Activated CD8-positive, alpha-beta T cell treated with anti-CD3 and anti-CD28 coated beads, Interleukin-2, amount 10 ng/mL, durations not matched to agents 7 days and 5 days (primary cell): ENCODE measurements around the gene SF3B6. TPM values are rescaled to one million over a fixed set of nuclear protein-coding genes. Genes with fewer than 3 reads are reported as not detected.

ENCODE experiments used
- ATAC-seq: fragments of 150-1000 bp; cut with Tn5 transposase; one replicate; pipeline ENCODE4 v1.10.0; 2021; ENCODE audit warnings: moderate library complexity
- CTCF ChIA-PET: fragments of 350-600 bp; sonication (Branson Sonifier 250); formaldehyde crosslinking; loops from one replicate; lab custom pipeline; 2021; ENCODE audit warnings: antibody characterized with exemption; lab: Charles Lee
- POLR2A ChIA-PET: fragments of 350-600 bp; sonication (Branson Sonifier 250); formaldehyde crosslinking; loops from one replicate; lab custom pipeline; 2021; ENCODE audit warnings: antibody characterized with exemption; lab: Charles Lee
- DNase-seq: peaks from one replicate; pipeline ENCODE4 v3.0.0-alpha.2; 2020
- H3K27ac Mint-ChIP-seq: one replicate; pipeline ENCODE4 v1.8.0; 2021; ENCODE audit warnings: mild to moderate bottlenecking, mixed read lengths
- H3K27me3 Mint-ChIP-seq: one replicate; pipeline ENCODE4 v1.8.0; 2021; ENCODE audit warnings: low read depth, mixed read lengths
- H3K36me3 Mint-ChIP-seq: one replicate; pipeline ENCODE4 v1.8.0; 2021; ENCODE audit warnings: low read depth, mixed read lengths
- H3K4me1 Mint-ChIP-seq: one replicate; pipeline ENCODE4 v1.8.0; 2021; ENCODE audit warnings: low read depth, mixed read lengths
- H3K4me3 Mint-ChIP-seq: one replicate; pipeline ENCODE4 v1.8.0; 2021; ENCODE audit warnings: mild to moderate bottlenecking, mixed read lengths
- H3K9me3 Mint-ChIP-seq: one replicate; pipeline ENCODE4 v1.8.0; 2022; ENCODE audit warnings: mixed read lengths; ENCODE audit not compliant: insufficient read depth
- total RNA-seq, 2 experiments: library from RNA; stranded (reverse); gene quantifications; one replicate each; pipeline ENCODE4 v1.2.3, GENCODE V29; 2021

SF3B6 gene
- total RNA-seq, 2 experiments from 2014 or later: 94.6 to 96.2 TPM

- Mint-ChIP-seq H3K4me1 (peaks cover 11% of the 10 kb centered on the region), H3K27ac (no peak overlapping the region), H3K9me3 (no peaks in the 10 kb centered on the region), H3K36me3 (peaks cover 2% of the 10 kb centered on the region), H3K4me3 (no peak overlapping the region), H3K27me3 (no peaks in the 10 kb centered on the region)
- CTCF ChIA-PET: no interaction called here
- ATAC-seq: no peak
- POLR2A ChIA-PET: no interaction called here
- no peak for DNase-seq
These were observed 12.8 kb upstream of the SF3B6 start for GRCh38 chr2:24088821-24089359.

- ATAC-seq (no peak), DNase-seq (no peak)
- ChIA-PET CTCF (interaction anchor here (1.5 kb wide), 1 partner anchor 40 kb away, joined by 4 read pairs; the partner anchor contains the start of gene WDCP), POLR2A (no interaction called here)
- peaks cover 4% of the 10 kb centered on the region for H3K36me3 Mint-ChIP-seq
- no peaks in the 10 kb centered on the region for H3K9me3 Mint-ChIP-seq
- H3K4me3 Mint-ChIP-seq: no peak overlapping the region
- H3K4me1 Mint-ChIP-seq: peaks cover 19% of the 10 kb centered on the region
- no peaks in the 10 kb centered on the region for H3K27me3 Mint-ChIP-seq
- H3K27ac Mint-ChIP-seq: no peak overlapping the region
These were observed 10.9 kb upstream of the SF3B6 start for GRCh38 chr2:24087032-24087431.

- POLR2A ChIA-PET: no interaction called here
- no peak for ATAC-seq
- Mint-ChIP-seq H3K27me3 (no peaks in the 10 kb centered on the region), H3K4me1 (peaks cover 19% of the 10 kb centered on the region), H3K27ac (no peak overlapping the region), H3K36me3 (peaks cover 7% of the 10 kb centered on the region), H3K9me3 (no peaks in the 10 kb centered on the region), H3K4me3 (no peak overlapping the region)
- CTCF ChIA-PET: no interaction called here
- DNase-seq: no peak
These were observed 10.1 kb upstream of the SF3B6 start for GRCh38 chr2:24086241-24086640.

GRCh38 chr2:24085200-24085489 lies 9.0 kb upstream of the SF3B6 start:
- H3K27ac Mint-ChIP-seq: no peak overlapping the region
- peaks cover 9% of the 10 kb centered on the region for H3K36me3 Mint-ChIP-seq
- POLR2A ChIA-PET: interaction anchor here (0.6 to 2.0 kb wide), 3 partner anchors 9 to 158 kb away, joined by 3 to 5 read pairs (median 4); partner anchors contain the start of genes ATAD2B and SF3B6
- no peak for ATAC-seq
- H3K27me3 Mint-ChIP-seq: no peaks in the 10 kb centered on the region
- H3K4me1 Mint-ChIP-seq: peaks cover 19% of the 10 kb centered on the region
- no peaks in the 10 kb centered on the region for H3K9me3 Mint-ChIP-seq
- H3K4me3 Mint-ChIP-seq: peak overlapping the region; percentile 88
- no peak for DNase-seq
- CTCF ChIA-PET: interaction anchor here (1.0 to 4.6 kb wide), 25 partner anchors 9 to 742 kb away, joined by 3 to 74 read pairs (median 7); partner anchors contain the start of genes ATAD2B, FAM228B, FKBP1B and PFN4

GRCh38 chr2:24084386-24085199 lies 8.5 kb upstream of the SF3B6 start, which contains the start of gene TP53I3:
Gene TP53I3, minus strand, starts transcription at chr2:24084834. Its CDS starts 508 bp downstream, at chr2:24084326.
- H3K27me3 Mint-ChIP-seq: no peaks in the 10 kb centered on the region
- DNase-seq: peak; percentile 84
- peak within 1 kb of the TSS; percentile 88 for H3K4me3 Mint-ChIP-seq
- H3K36me3 Mint-ChIP-seq: peaks cover 9% of the 10 kb centered on the region
- CTCF ChIA-PET: interaction anchor here (0.6 to 4.6 kb wide), 41 partner anchors 8 to 743 kb away, joined by 3 to 74 read pairs (median 5); partner anchors contain the start of genes ATAD2B, FAM228B, FKBP1B and PFN4
- H3K27ac Mint-ChIP-seq: peak within 1 kb of the TSS; percentile 92
- H3K4me1 Mint-ChIP-seq: peaks cover 19% of the 10 kb centered on the region
- H3K9me3 Mint-ChIP-seq: no peaks in the 10 kb centered on the region
- peak; percentile 97 for ATAC-seq
- POLR2A ChIA-PET: interaction anchor here (1.0 to 2.3 kb wide), 9 partner anchors 8 to 260 kb away, joined by 3 to 22 read pairs (median 5); partner anchors contain the start of genes ATAD2B, SF3B6 and WDCP

GRCh38 chr2:24083567-24084385 lies 7.7 kb upstream of the SF3B6 start:
- peak overlapping the region; percentile 88 for H3K4me3 Mint-ChIP-seq

GRCh38 chr2:24082787-24083566 lies 6.9 kb upstream of the SF3B6 start:
- no peaks in the 10 kb centered on the region for H3K27me3 Mint-ChIP-seq
- peak overlapping the region; percentile 92 for H3K27ac Mint-ChIP-seq
- POLR2A ChIA-PET: interaction anchor here (0.6 to 2.3 kb wide), 8 partner anchors 10 to 258 kb away, joined by 3 to 22 read pairs (median 6); partner anchors contain the start of genes ATAD2B and WDCP
- peaks cover 25% of the 10 kb centered on the region for H3K4me1 Mint-ChIP-seq
- ATAC-seq (no peak), DNase-seq (no peak)
- no peaks in the 10 kb centered on the region for H3K9me3 Mint-ChIP-seq
- H3K36me3 Mint-ChIP-seq: peaks cover 9% of the 10 kb centered on the region
- H3K4me3 Mint-ChIP-seq: peak overlapping the region; percentile 88
- CTCF ChIA-PET: interaction anchor here (0.6 to 4.6 kb wide), 25 partner anchors 9 to 259 kb away, joined by 3 to 74 read pairs (median 6); partner anchors contain the start of genes ATAD2B, FAM228B, FKBP1B and PFN4

More at GRCh38 chr2:24083567-24084385, 7.7 kb upstream of the SF3B6 start:
- DNase-seq (peak; percentile 76), ATAC-seq (peak; percentile 74)
- H3K27me3 Mint-ChIP-seq: no peaks in the 10 kb centered on the region
- POLR2A ChIA-PET: interaction anchor here (0.6 to 2.3 kb wide), 9 partner anchors 10 to 259 kb away, joined by 3 to 22 read pairs (median 5); partner anchors contain the start of genes ATAD2B and WDCP
- peak overlapping the region; percentile 92 for H3K27ac Mint-ChIP-seq
- H3K4me1 Mint-ChIP-seq: peaks cover 19% of the 10 kb centered on the region
- peaks cover 9% of the 10 kb centered on the region for H3K36me3 Mint-ChIP-seq
- CTCF ChIA-PET: interaction anchor here (0.6 to 4.6 kb wide), 39 partner anchors 10 to 744 kb away, joined by 3 to 74 read pairs (median 5); partner anchors contain the start of genes ATAD2B, FAM228B, FKBP1B and PFN4
- no peaks in the 10 kb centered on the region for H3K9me3 Mint-ChIP-seq

GRCh38 chr2:24080701-24081100 lies 4.6 kb upstream of the SF3B6 start:
- no peak overlapping the region for H3K27ac Mint-ChIP-seq
- ChIA-PET CTCF (interaction anchor here (1.2 to 4.6 kb wide), 3 partner anchors 21 to 256 kb away, joined by 3 to 74 read pairs (median 11); partner anchors contain the start of gene ATAD2B), POLR2A (interaction anchor here (0.8 kb wide), 1 partner anchor 66 kb away, joined by 3 read pairs; no protein-coding TSS in a partner anchor)
- peaks cover 32% of the 10 kb centered on the region for H3K4me1 Mint-ChIP-seq
- H3K36me3 Mint-ChIP-seq: peaks cover 9% of the 10 kb centered on the region
- DNase-seq (peak; percentile 17), ATAC-seq (no peak)
- no peaks in the 10 kb centered on the region for H3K27me3 Mint-ChIP-seq
- H3K9me3 Mint-ChIP-seq: no peaks in the 10 kb centered on the region
- no peak overlapping the region for H3K4me3 Mint-ChIP-seq

GRCh38 chr2:24077879-24078278 lies 1.8 kb upstream of the SF3B6 start:
- Mint-ChIP-seq H3K9me3 (no peaks in the 10 kb centered on the region), H3K4me3 (peak overlapping the region; percentile 98), H3K27me3 (no peaks in the 10 kb centered on the region), H3K27ac (peak overlapping the region; percentile 98), H3K36me3 (peaks cover 13% of the 10 kb centered on the region), H3K4me1 (peaks cover 33% of the 10 kb centered on the region)
- ATAC-seq (no peak), DNase-seq (peak; percentile 14)
- ChIA-PET CTCF (interaction anchor here (1.5 to 1.7 kb wide), 2 partner anchors 8 to 253 kb away, joined by 3 to 5 read pairs; no protein-coding TSS in a partner anchor), POLR2A (interaction anchor here (0.9 to 4.0 kb wide), 2 partner anchors 11 to 152 kb away, joined by 4 to 37 read pairs; partner anchors contain the start of gene ATAD2B)

- ATAC-seq: no peak
- peaks cover 37% of the 10 kb centered on the region for H3K4me1 Mint-ChIP-seq
- DNase-seq: no peak
- peak overlapping the region; percentile 98 for H3K27ac Mint-ChIP-seq
- CTCF ChIA-PET: interaction anchor here (1.7 to 2.3 kb wide), 3 partner anchors 11 to 253 kb away, joined by 5 to 23 read pairs (median 13); partner anchors contain the start of gene ATAD2B
- H3K27me3 Mint-ChIP-seq: no peaks in the 10 kb centered on the region
- H3K9me3 Mint-ChIP-seq: no peaks in the 10 kb centered on the region
- POLR2A ChIA-PET: interaction anchor here (0.9 to 4.0 kb wide), 2 partner anchors 11 to 151 kb away, joined by 4 to 37 read pairs; partner anchors contain the start of gene ATAD2B
- H3K4me3 Mint-ChIP-seq: peak overlapping the region; percentile 98
- H3K36me3 Mint-ChIP-seq: peaks cover 13% of the 10 kb centered on the region
These were observed 1.4 kb upstream of the SF3B6 start for GRCh38 chr2:24077535-24077877.
